Brain microvascular endothelial cell (primary cell): Measurements from ENCODE around the gene VSTM2A.
A peak's percentile ranks its signal among the peaks of the same experiment; 100 is the strongest.
"Not testable (repeated sequence)": the region's sequence is repeated elsewhere in the genome, so short reads cannot be mapped to it uniquely, and the experiment has no call there.

Source experiments
- DNase-seq: peaks from one replicate; pipeline ENCODE4 v3.0.0-alpha.2; 2020
- H3K27ac ChIP-seq: fragments of 250-450 bp; sonication (Bioruptor Pico); 2 replicates; pipeline ENCODE4 v1.5.1; 2020; ENCODE audit warnings: mild to moderate bottlenecking, moderate library complexity
- H3K27me3 ChIP-seq: fragments of 250-450 bp; sonication (Bioruptor Pico); replicated peaks from 2 replicates; pipeline ENCODE4 v1.5.1; 2020; ENCODE audit warnings: mild to moderate bottlenecking
- H3K36me3 ChIP-seq: fragments of 250-450 bp; sonication (Bioruptor Pico); replicated peaks from 2 replicates; pipeline ENCODE4 v1.5.1; 2020; ENCODE audit warnings: mild to moderate bottlenecking
- H3K4me3 ChIP-seq: 2 replicates; pipeline ENCODE4 v1.5.1; 2011; ENCODE audit warnings: low read depth, mild to moderate bottlenecking, control low read depth, low read length, moderate library complexity
- in situ Hi-C: cut with HindIII; loops from 2 replicates; pipeline ENCODE4 v1.10.0; 2017; ENCODE audit warnings: low sequenced_read_pairs, low pct_ligation_motif_present
- TF ChIP-seq, protein P1 (sequence below): IDR thresholded peaks from 2 replicates; pipeline ENCODE4 v1.5.1; 2011; ENCODE audit warnings: low read depth, mild to moderate bottlenecking, moderate library complexity, low read length, control low read depth, inconsistent platforms; ENCODE audit errors: missing control alignments

VSTM2A gene, protein sequence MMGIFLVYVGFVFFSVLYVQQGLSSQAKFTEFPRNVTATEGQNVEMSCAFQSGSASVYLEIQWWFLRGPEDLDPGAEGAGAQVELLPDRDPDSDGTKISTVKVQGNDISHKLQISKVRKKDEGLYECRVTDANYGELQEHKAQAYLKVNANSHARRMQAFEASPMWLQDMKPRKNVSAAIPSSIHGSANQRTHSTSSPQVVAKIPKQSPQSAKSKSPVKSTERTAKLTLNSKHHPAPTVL

DNA sequence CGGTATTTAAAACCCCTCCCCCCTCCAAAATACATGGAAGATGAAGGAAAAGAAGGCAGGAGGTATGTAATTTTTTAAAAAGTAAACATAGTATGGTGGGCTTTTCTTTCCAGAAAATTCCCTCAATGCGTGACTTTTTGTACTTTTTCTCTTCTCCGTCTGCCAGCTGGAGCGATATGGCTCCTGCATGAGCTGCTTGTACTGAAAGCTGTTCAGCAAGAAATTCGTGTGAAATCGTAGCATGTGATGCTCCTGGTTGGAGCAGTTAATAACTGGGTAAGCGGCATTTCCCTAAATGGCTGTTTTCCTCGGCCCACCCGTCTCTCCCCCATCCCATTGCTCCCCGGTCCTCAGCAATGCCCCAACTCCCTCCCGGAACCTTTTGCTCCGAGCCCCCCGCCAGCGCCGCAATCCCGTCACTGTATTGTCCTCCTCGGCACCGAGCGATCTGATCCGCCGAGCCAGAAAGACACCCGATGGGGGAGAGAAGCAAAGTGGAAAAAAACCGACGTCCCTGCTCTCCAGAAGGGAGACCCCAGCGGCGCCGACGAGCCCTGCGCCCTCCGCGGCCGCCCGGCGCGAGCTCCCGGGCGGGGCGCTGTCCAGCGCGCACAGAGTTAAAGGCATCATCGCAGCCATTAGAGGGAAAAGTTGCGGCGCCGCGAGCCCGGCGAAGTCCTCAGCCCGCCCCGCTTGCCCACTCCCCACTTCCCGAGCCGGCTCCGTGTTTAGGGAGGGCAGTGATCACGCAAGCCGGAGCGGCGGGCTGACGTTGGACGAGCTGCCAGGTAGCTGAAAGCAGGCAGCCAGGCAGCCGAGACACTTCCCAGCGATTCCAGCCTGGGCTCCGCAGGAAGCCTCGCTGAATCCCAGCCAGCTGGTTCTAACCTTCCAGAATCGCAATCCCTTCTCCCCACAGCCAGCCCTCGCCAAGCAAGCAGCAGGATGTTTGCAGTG lies at the start of gene VSTM2A:
TSS of gene VSTM2A (plus strand) at position 707 of the 957 bp plus-strand sequence. CDS start 356 bp downstream, outside the sequence.
- H3K36me3 ChIP-seq, result no peaks in the 10 kb centered on the region
- H3K27me3 ChIP-seq, result peaks cover 37% of the 10 kb centered on the region
- TF ChIP-seq, protein P1, sequence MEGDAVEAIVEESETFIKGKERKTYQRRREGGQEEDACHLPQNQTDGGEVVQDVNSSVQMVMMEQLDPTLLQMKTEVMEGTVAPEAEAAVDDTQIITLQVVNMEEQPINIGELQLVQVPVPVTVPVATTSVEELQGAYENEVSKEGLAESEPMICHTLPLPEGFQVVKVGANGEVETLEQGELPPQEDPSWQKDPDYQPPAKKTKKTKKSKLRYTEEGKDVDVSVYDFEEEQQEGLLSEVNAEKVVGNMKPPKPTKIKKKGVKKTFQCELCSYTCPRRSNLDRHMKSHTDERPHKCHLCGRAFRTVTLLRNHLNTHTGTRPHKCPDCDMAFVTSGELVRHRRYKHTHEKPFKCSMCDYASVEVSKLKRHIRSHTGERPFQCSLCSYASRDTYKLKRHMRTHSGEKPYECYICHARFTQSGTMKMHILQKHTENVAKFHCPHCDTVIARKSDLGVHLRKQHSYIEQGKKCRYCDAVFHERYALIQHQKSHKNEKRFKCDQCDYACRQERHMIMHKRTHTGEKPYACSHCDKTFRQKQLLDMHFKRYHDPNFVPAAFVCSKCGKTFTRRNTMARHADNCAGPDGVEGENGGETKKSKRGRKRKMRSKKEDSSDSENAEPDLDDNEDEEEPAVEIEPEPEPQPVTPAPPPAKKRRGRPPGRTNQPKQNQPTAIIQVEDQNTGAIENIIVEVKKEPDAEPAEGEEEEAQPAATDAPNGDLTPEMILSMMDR, result no peak
- in situ Hi-C loops, result no loop called here
- no peak for DNase-seq
- H3K4me3 ChIP-seq, result no peak within 1 kb of the TSS
- H3K27ac ChIP-seq, result no peak within 1 kb of the TSS

DNA sequence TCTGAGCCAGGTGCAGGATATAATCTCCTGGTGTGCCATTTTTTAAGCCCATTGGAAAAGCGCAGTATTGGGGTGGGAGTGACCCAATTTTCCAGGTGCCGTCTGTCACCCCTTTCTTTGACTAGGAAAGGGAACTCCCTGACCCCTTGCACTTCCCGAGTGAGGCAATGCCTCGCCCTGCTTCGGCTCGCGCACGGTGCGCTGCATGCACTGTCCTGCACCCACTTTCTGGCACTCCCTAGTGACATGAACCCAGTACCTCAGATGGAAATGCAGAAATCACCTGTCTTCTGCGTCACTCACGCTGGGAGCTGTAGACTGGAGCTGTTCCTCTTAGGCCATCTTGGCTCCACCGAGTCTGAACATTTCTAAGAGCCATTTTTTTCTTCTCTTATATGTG lies 37.6 kb upstream of the VSTM2A start:
- H3K36me3 ChIP-seq, H3K27ac ChIP-seq, H3K4me3 ChIP-seq, H3K27me3 ChIP-seq, DNase-seq, in situ Hi-C loops: not testable (repeated sequence)

DNA sequence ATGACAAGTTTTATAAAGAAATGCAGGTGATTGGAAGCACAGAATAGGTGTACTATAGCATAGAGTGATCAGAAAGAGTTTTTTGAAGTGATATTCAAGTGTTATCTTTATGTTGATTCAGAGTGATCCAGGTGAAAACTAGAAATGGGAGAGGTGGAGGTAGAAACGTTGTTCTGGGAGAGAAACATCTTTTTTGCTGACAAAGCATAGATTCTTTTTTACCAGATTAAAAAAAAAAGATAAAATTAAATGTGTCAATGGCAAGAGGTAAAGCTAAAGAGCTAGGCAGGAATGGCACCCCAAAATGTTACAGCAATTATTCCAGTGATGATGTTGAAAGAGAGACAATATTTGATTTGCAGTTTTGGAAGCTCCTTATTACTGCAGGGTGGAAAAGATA lies 12.6 kb upstream of the VSTM2A start:
- Histone ChIP-seq H3K4me3 (no peak overlapping the region), H3K27me3 (no peaks in the 10 kb centered on the region), H3K27ac (no peak overlapping the region), H3K36me3 (no peaks in the 10 kb centered on the region)
- TF ChIP-seq, protein P1, result no peak
- DNase-seq, result no peak
- in situ Hi-C loops, result no loop called here

DNA sequence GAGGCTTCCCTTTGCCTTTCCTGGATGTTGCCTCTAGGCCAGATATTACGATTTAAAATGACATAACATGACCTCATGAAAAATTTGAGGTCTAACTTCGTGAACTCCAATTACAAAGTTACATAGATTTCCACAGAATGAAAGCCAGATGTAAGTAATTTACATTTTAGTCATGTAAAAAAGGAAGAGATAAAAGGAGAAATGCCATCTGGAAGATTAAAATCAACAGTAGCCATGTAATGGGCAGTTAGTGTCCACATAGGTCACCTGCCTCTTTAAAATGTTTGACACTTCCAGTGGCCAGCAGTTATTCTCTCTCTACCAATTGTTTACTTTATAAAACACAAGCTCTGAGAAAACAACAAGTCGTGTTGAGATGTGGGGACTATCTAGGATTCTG lies 4.1 kb upstream of the VSTM2A start:
- Histone ChIP-seq H3K36me3 (no peaks in the 10 kb centered on the region), H3K27ac (no peak overlapping the region), H3K4me3 (no peak overlapping the region), H3K27me3 (peaks cover 19% of the 10 kb centered on the region)
- in situ Hi-C loops, result no loop called here
- DNase-seq, result no peak
- TF ChIP-seq, protein P1, result no peak

DNA sequence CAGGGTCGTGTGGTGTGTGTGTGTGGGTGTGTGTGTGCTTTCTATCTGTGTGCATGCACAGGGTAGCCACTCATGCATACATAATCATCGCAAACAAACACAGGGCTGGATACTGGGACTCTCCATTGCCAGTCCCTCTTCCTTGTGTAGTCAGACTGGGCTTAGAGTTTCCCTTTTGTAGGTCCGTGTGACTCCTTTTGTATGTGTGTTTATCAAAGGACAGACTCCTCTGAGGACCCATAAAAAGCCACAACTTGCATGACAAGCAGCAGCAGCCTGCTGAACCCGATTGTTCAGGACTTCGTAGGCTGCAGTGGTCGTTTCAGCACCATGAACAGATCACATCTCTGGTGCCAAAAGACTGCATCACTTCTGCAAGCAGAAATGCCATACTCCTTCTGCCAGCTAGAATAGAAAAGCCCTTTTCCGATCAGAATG lies 895 bp downstream of the VSTM2A start:
- in situ Hi-C loops, result no loop called here
- peaks cover 37% of the 10 kb centered on the region for H3K27me3 ChIP-seq

DNA sequence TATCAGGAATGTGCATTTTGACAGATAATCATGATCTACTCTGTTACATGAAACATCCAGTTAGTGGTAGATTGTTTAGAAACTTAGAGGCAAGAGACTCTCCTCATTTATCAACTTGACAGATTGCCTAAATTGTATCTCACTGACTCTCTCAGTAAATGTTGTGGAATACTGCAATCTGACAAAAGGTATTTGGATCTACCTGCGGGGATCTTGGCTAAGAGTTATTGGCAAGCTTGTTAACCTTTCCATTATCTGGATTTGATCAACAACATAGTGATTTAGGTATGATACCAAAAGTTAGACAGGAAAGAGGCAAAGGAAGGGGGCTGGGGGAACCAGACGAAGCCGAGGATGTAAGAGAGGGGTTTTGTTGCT lies 2.0 kb downstream of the VSTM2A start:
- DNase-seq, result no peak
- no peak overlapping the region for H3K4me3 ChIP-seq
- H3K27me3 ChIP-seq, result peaks cover 37% of the 10 kb centered on the region
- in situ Hi-C loops, result no loop called here
- no peaks in the 10 kb centered on the region for H3K36me3 ChIP-seq
- TF ChIP-seq, protein P1, result no peak
- H3K27ac ChIP-seq, result no peak overlapping the region

More for the DNA sequence above, 895 bp downstream of the VSTM2A start:
- Histone ChIP-seq H3K27ac (no peak overlapping the region), H3K36me3 (no peaks in the 10 kb centered on the region), H3K4me3 (no peak overlapping the region)
- peak; percentile 8 for DNase-seq
- TF ChIP-seq, protein P1, result no peak
